NCI-H2171 treated with DMSO at 0.1 percent for 48 hours (cell line): ENCODE results near the gene TNXB.
"Not testable (repeated sequence)": the region's sequence is repeated elsewhere in the genome, so short reads cannot be mapped to it uniquely, and the experiment has no call there.

Source experiments
- DNase-seq: peaks from one replicate; lab custom pipeline; 2025; lab: John Stamatoyannopoulos, UW

TNXB gene

GRCh38 chr6:32004393-32004792 lies 104.7 kb downstream of the TNXB start:
- not testable (repeated sequence) for DNase-seq

DNA sequence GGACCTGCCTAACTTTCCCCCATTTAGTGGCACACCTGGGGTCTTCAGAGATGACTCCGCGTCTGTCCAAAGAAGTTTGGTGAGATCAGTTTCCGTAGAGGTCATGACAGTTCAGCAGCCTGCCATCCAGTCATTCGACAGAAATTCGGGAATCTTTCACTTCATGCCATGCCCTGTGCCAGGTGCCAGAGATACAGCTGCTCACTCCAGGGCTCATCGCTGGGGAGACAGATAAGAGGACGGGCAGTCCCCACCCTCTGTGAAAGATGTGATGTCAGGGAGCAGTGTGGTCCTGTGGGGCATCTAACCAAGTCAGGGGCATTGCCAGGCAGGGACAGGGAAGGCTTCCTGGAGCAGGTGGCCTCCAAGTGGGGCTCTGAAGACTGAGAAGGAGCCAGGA lies 105.8 kb downstream of the TNXB start:
- not testable (repeated sequence) for DNase-seq

DNA sequence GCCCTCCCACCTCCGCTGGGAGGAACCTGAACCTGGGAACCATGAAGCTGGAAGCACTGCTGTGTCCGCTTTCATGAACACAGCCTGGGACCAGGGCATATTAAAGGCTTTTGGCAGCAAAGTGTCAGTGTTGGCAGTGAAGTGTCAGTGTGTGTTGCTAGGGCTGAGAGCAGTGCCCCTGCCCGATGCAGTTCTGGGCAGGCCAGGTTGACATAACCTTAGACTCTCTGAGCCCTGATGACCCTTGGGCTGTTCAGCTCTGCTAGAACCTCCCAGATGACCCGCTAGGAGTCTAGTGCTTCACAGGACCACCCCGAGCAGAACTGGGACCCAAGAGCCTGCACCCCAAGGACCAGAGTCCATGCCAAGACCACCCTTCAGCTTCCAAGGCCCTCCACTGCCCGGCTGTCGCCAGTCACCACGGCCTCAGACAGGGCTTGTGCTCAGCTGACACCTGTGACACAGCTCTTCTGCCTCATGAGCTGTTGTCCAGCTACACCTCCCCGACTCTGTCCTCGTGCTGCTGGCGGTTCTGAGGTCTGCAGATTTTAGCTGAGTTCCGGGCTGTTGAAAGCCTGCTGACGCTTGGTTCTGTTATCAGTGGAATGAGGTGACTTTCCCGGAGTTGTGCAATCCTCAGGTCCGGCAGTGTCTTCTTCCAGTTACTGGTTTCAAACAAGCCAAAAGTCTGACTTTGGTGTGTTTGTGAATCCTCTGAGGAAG lies 106.4 kb downstream of the TNXB start:
- DNase-seq, result not testable (repeated sequence)

GRCh38 chr6:31996385-31996784 lies 112.8 kb downstream of the TNXB start:
- not testable (repeated sequence) for DNase-seq

DNA sequence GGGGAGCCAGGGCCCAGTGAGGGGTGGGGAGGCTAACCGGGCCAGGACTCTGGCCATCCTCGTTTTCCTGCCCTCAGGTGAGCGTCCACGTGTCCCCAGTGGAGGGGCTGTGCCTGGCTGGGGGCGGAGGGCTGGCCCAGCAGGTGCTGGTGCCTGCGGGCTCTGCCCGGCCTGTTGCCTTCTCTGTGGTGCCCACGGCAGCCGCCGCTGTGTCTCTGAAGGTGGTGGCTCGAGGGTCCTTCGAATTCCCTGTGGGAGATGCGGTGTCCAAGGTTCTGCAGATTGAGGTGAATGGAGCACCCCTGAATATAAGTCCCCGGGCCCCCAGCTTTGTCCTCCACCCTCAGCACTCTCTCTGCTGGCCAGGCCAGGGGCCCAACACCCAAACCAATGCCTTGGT lies 114.7 kb downstream of the TNXB start:
- not testable (repeated sequence) for DNase-seq
